Body of pancreas (tissue), 4 donors: ENCODE results near the gene LYSMD3.

ENCODE experiments used
- POLR2A ChIP-seq, 3 donors: fragments of 450-650 bp; IDR thresholded peaks; one replicate each; pipeline ENCODE4 v1.6.1; 2016; ENCODE audit warnings: antibody characterized with exemption in 3 of 3, mild to moderate bottlenecking in 2 of 3
- TF ChIP-seq, protein P1 (sequence below), 7 experiments: fragments of 450-650 bp in 4 of 7; fragments of 200-600 bp in 3 of 7; sonication (generic) in 3 of 7; IDR thresholded peaks; one replicate each; pipeline ENCODE4 v1.5.1; 2016 to 2019; ENCODE audit warnings: antibody characterized with exemption in 7 of 7

DNA sequence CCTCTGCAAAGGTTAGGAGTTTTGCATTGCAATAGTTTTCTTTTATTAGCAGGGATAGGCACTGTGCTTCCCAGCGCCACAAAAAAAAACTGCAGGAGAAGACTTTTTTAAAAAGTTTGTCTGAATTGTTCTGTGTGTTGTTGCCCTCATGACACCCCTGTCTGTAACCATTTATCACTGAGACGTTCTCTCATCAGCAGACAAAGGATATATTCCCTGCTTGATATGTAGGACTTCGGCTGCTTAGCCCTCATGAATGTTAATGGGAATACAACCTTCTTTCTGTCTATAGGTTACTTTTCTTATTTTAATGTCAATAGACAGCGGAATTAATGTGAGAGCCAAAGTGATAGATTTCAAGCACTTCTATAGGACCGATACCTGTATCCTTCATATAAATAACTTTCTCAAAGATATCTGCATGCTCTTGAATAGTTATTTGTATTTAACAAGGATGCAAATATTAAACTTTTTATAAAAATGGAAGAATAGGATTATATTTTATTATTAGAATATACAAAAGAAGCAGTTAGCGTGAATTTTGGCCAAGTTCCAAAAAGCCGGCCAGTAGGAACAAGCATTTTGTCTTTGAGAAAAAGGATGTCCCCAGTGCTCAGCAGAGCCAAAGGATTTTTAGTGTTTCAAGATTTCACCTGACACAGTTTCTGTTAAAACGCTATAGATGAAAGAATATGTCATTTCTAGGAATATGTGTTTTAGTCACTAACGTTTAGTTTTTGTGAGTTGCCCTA is 1.5 kb upstream of the LYSMD3 start:
- TF ChIP-seq, protein P1, sequence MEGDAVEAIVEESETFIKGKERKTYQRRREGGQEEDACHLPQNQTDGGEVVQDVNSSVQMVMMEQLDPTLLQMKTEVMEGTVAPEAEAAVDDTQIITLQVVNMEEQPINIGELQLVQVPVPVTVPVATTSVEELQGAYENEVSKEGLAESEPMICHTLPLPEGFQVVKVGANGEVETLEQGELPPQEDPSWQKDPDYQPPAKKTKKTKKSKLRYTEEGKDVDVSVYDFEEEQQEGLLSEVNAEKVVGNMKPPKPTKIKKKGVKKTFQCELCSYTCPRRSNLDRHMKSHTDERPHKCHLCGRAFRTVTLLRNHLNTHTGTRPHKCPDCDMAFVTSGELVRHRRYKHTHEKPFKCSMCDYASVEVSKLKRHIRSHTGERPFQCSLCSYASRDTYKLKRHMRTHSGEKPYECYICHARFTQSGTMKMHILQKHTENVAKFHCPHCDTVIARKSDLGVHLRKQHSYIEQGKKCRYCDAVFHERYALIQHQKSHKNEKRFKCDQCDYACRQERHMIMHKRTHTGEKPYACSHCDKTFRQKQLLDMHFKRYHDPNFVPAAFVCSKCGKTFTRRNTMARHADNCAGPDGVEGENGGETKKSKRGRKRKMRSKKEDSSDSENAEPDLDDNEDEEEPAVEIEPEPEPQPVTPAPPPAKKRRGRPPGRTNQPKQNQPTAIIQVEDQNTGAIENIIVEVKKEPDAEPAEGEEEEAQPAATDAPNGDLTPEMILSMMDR (IDR thresholded peaks at IDR 0.05), result no peak
- TF ChIP-seq POLR2A (IDR thresholded peaks at IDR 0.05), result no peak
